GM18861 (cell line): Measurements from ENCODE around the gene BCOR.

Experiments
- ATAC-seq: cut with Tn5 transposase; IDR thresholded peaks from one replicate; pipeline ENCODE4 v1.9.1; 2021; ENCODE audit not compliant: unreplicated experiment

Gene BCOR

GRCh38 chrX:40006106-40007017 lies 91.4 kb downstream of the BCOR start:
- ATAC-seq = no peak

- ATAC-seq = no peak
Observed at GRCh38 chrX:40005292-40006011, 92.3 kb downstream of the BCOR start.

- ATAC-seq = no peak
Observed at GRCh38 chrX:40004921-40005291, 92.9 kb downstream of the BCOR start.

- no peak for ATAC-seq
Observed at GRCh38 chrX:40004246-40004535, 93.6 kb downstream of the BCOR start.

- no peak for ATAC-seq
Observed at GRCh38 chrX:40003428-40004245, 94.1 kb downstream of the BCOR start.

- ATAC-seq = no peak
Observed at GRCh38 chrX:40003071-40003427, 94.7 kb downstream of the BCOR start.
